Activated CD8-positive, alpha-beta T cell treated with anti-CD3 and anti-CD28 coated beads for 36 hours (primary cell): ENCODE results near the gene PLEKHA1. TPM values are rescaled to one million over a fixed set of nuclear protein-coding genes. Genes with fewer than 3 reads are reported as not detected.

Experiments
- ATAC-seq: fragments of 200-7000 bp; cut with Tn5 transposase; one replicate; pipeline ENCODE4 v1.10.0; 2021; ENCODE audit warnings: mild to moderate bottlenecking, moderate library complexity
- CTCF ChIA-PET: fragments of 350-600 bp; sonication (Branson Sonifier 250); formaldehyde crosslinking; loops from one replicate; lab custom pipeline; 2021; ENCODE audit warnings: antibody characterized with exemption; lab: Charles Lee
- POLR2A ChIA-PET: fragments of 350-600 bp; sonication (Branson Sonifier 250); formaldehyde crosslinking; loops from one replicate; lab custom pipeline; 2021; ENCODE audit warnings: antibody characterized with exemption; lab: Charles Lee
- DNase-seq: peaks from one replicate; pipeline ENCODE4 v3.0.0-alpha.2; 2020
- H3K27ac Mint-ChIP-seq: one replicate; pipeline ENCODE4 v1.8.0; 2021; ENCODE audit warnings: mild to moderate bottlenecking, mixed read lengths
- H3K27me3 Mint-ChIP-seq: one replicate; pipeline ENCODE4 v1.8.0; 2021; ENCODE audit warnings: mixed read lengths
- H3K36me3 Mint-ChIP-seq: one replicate; pipeline ENCODE4 v1.8.0; 2021; ENCODE audit warnings: low read depth, mixed read lengths
- H3K4me1 Mint-ChIP-seq: one replicate; pipeline ENCODE4 v1.8.0; 2021; ENCODE audit warnings: low read depth, mixed read lengths
- H3K4me3 Mint-ChIP-seq: one replicate; pipeline ENCODE4 v1.8.0; 2021; ENCODE audit warnings: mild to moderate bottlenecking, moderate library complexity, mixed read lengths
- H3K9me3 Mint-ChIP-seq: one replicate; pipeline ENCODE4 v1.8.0; 2021; ENCODE audit warnings: mixed read lengths
- intact Hi-C: fragments of 100-400 bp; cut with micrococcal nuclease; formaldehyde crosslinking; loops from one replicate; pipeline ENCODE4 v1.10.0; 2022
- total RNA-seq, 2 experiments: library from RNA; stranded (reverse); gene quantifications; one replicate each; pipeline ENCODE4 v1.2.3, GENCODE V29; 2021
- TF ChIP-seq, protein P1 (sequence below): fragments of 200-600 bp; IDR thresholded peaks from one replicate; pipeline ENCODE4 v1.8.0; 2022; ENCODE audit warnings: antibody characterized with exemption, mild to moderate bottlenecking

Gene PLEKHA1
- total RNA-seq, 2 experiments from 2014 or later: 17.0 to 17.4 TPM

DNA sequence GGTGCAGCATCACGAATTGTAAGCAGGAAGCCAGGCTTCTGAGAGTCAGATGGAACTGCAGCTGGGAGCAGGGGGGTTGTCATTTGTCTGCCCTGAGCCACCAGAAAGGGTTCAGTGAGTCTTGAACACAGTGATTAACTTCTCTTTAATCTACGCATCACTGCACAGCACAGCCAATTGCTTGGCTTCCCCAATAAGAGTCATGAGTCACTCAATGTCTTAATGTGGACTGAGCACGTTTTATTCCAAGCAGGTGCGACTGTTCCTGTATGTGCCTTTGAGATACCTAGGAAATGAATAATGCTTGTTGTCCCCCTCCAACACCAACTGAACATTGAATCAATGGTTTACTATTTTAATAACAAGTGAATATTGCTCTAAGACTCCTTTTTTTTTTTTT lies 26.0 kb upstream of the PLEKHA1 start:
- intact Hi-C loops: no loop called here
- H3K4me1 Mint-ChIP-seq: peaks cover 6% of the 10 kb centered on the region
- H3K27ac Mint-ChIP-seq: no peak overlapping the region
- TF ChIP-seq, protein P1, sequence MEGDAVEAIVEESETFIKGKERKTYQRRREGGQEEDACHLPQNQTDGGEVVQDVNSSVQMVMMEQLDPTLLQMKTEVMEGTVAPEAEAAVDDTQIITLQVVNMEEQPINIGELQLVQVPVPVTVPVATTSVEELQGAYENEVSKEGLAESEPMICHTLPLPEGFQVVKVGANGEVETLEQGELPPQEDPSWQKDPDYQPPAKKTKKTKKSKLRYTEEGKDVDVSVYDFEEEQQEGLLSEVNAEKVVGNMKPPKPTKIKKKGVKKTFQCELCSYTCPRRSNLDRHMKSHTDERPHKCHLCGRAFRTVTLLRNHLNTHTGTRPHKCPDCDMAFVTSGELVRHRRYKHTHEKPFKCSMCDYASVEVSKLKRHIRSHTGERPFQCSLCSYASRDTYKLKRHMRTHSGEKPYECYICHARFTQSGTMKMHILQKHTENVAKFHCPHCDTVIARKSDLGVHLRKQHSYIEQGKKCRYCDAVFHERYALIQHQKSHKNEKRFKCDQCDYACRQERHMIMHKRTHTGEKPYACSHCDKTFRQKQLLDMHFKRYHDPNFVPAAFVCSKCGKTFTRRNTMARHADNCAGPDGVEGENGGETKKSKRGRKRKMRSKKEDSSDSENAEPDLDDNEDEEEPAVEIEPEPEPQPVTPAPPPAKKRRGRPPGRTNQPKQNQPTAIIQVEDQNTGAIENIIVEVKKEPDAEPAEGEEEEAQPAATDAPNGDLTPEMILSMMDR: no peak
- no peaks in the 10 kb centered on the region for H3K27me3 Mint-ChIP-seq
- H3K9me3 Mint-ChIP-seq: no peaks in the 10 kb centered on the region
- CTCF ChIA-PET: interaction anchor here (1.8 kb wide), 2 partner anchors 87 kb away, joined by 10 read pairs; no protein-coding TSS in a partner anchor
- ATAC-seq (no peak), DNase-seq (no peak)
- no peaks in the 10 kb centered on the region for H3K36me3 Mint-ChIP-seq
- H3K4me3 Mint-ChIP-seq: no peak overlapping the region
- POLR2A ChIA-PET: no interaction called here

DNA sequence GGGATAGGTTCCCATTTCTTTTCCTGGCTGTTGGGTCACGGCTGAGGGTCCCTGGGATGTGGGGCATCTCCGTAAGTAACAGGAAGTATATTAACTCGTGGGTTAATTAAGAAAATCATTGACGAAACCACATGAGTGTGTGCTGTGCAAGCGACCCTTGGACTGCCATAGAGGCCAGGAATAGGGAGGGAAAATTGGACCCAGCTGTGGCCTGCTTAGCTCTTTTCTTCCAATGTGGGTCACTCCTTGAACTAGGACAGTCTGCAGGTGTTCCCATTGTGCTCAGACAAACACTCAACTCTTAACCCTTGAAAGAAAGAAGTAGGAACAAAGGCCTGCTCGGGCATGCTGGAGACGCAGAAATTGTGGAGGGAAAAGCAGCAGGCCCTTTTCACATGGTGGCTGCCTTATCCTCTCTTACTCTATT lies 25.6 kb upstream of the PLEKHA1 start:
- Mint-ChIP-seq H3K27me3 (peaks cover 3% of the 10 kb centered on the region), H3K4me3 (no peak overlapping the region), H3K36me3 (no peaks in the 10 kb centered on the region), H3K9me3 (no peaks in the 10 kb centered on the region), H3K27ac (no peak overlapping the region), H3K4me1 (peaks cover 5% of the 10 kb centered on the region)
- DNase-seq: no peak
- CTCF ChIA-PET: interaction anchor here (1.8 kb wide), 1 partner anchor 86 kb away, joined by 10 read pairs; no protein-coding TSS in a partner anchor
- intact Hi-C loops: no loop called here
- no peak for ATAC-seq
- POLR2A ChIA-PET: no interaction called here
- TF ChIP-seq, protein P1: no peak

DNA sequence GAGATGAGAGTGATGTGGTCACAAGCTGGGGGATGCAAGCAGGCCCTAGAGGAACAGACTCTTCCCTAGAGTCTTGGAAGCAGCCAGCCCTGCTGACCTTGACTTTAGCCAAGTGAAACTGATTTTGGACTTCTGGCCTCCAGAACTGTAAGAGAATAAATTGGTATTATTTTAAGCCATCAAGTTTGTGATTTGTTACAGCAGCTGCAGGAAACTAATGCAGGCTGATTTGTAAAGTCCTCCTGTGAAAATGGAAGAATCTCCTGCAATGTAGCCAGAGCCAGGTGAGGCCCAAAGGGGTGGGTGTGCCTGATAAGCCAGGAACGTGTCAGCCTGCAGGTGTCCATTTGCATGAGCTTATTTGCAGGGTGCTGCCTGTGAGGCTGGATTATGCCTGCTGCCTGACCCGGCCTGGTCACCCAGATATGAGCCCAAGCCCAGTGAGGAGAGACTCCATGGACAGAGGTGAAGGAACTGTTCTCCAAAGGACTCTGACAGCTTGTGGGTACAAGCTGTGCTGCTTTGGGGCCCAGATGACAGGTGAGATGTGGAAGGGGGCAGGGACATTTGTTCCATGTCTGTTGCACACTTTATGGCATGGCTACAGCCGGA lies 24.6 kb upstream of the PLEKHA1 start:
- ChIA-PET CTCF (interaction anchor here (1.8 kb wide), 1 partner anchor 85 kb away, joined by 10 read pairs; no protein-coding TSS in a partner anchor), POLR2A (no interaction called here)
- ATAC-seq (no peak), DNase-seq (no peak)
- Mint-ChIP-seq H3K27me3 (peaks cover 3% of the 10 kb centered on the region), H3K27ac (no peak overlapping the region), H3K36me3 (no peaks in the 10 kb centered on the region), H3K4me1 (peaks cover under 1% of the 10 kb centered on the region), H3K9me3 (no peaks in the 10 kb centered on the region), H3K4me3 (no peak overlapping the region)
- intact Hi-C loops: no loop called here
- TF ChIP-seq, protein P1: no peak

DNA sequence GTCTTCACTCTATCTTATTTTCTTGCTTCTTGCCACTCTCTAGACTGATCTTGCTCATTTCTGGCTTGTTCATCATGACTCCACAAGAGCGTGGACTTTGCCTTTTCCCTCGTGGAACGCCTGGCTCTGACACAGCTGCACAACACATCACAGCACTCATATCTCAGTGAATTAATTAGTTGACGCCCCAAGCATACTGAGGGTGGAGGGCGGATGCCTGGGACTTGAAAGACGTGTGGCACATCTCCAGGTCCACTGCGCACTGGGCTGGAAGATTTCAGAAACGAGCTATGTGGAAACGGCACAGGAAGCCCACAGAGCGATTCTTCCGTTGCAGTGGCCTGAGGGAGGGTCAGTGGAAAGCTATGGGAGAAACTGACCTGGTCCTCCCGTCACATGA lies 23.6 kb upstream of the PLEKHA1 start:
- Mint-ChIP-seq H3K4me1 (no peaks in the 10 kb centered on the region), H3K27ac (no peak overlapping the region), H3K4me3 (no peak overlapping the region), H3K27me3 (peaks cover 3% of the 10 kb centered on the region), H3K9me3 (no peaks in the 10 kb centered on the region), H3K36me3 (no peaks in the 10 kb centered on the region)
- POLR2A ChIA-PET: no interaction called here
- ATAC-seq (no peak), DNase-seq (no peak)
- intact Hi-C loops: no loop called here
- TF ChIP-seq, protein P1: no peak
- CTCF ChIA-PET: interaction anchor here (1.2 kb wide), 1 partner anchor 8 kb away, joined by 5 read pairs; no protein-coding TSS in a partner anchor

DNA sequence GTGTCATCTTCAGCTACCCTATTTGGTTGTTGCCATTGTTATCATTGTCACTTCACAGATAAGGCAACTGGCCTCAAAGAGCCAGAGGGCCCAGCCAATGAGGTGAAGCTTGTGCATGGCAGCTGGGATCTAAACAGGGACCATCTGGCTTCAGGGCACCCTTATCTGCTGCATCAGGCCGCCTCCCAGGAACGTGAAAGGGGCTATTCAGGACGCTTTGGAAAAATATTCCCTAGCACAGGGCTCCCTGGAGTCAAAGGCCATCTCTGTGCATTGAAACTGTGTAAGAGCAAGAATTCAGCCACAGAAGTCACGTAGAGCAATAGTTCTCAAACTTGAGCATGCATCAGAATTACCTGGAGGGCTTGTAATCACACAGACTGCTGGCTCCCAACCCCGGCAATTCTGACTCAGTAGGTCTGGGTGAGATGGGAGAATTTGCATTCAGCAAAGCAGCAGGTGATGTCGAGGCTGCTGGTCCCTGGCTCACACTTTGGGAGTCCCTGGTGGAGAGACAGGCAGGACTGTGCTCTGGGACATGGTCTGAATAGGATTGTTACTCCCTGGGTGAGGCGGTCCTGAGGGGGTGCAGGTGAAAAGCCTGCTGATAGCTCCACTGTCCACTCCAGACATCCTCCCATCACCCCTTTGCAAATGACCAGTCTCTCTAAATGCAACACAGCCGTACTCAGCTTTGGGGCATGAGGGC lies 21.5 kb upstream of the PLEKHA1 start:
- Mint-ChIP-seq H3K4me3 (no peak overlapping the region), H3K36me3 (no peaks in the 10 kb centered on the region), H3K27me3 (peaks cover 3% of the 10 kb centered on the region), H3K27ac (no peak overlapping the region), H3K9me3 (no peaks in the 10 kb centered on the region), H3K4me1 (no peaks in the 10 kb centered on the region)
- DNase-seq: no peak
- ChIA-PET POLR2A (interaction anchor here (0.9 kb wide), 1 partner anchor 11 kb away, joined by 3 read pairs; no protein-coding TSS in a partner anchor), CTCF (interaction anchor here (0.9 to 1.4 kb wide), 3 partner anchors 9 to 82 kb away, joined by 3 read pairs; no protein-coding TSS in a partner anchor)
- ATAC-seq: no peak
- intact Hi-C loops: no loop called here
- TF ChIP-seq, protein P1: no peak
